Activated CD4-positive, alpha-beta T cell treated with anti-CD3 and anti-CD28 coated beads, Interleukin-2, Interleukin-4, amounts not matched to agents 100 ng/mL and 50 ng/mL, durations not matched to agents 16 hours and 8 hours (primary cell): ENCODE results near the gene ASB12.

Experiments
- DNase-seq: peaks from one replicate; pipeline ENCODE4 v3.0.0-alpha.2; 2020; ENCODE audit warnings: low spot score

The ASB12 gene

GRCh38 chrX:64186974-64187761, 43.2 kb downstream of the ASB12 start:
- DNase-seq = no peak

GRCh38 chrX:64184396-64184795, 46.0 kb downstream of the ASB12 start:
- no peak for DNase-seq

- DNase-seq = no peak
These were observed 48.2 kb downstream of the ASB12 start for GRCh38 chrX:64182208-64182607.

GRCh38 chrX:64176876-64177275, 53.5 kb downstream of the ASB12 start:
- DNase-seq = no peak
